COLO668 (cell line): ENCODE results near the gene HTATIP2.
"Not testable (repeated sequence)": the region's sequence is repeated elsewhere in the genome, so short reads cannot be mapped to it uniquely, and the experiment has no call there.

Experiments used
- DNase-seq: peaks from one replicate; lab custom pipeline; 2025; ENCODE audit not compliant: unreplicated experiment; lab: John Stamatoyannopoulos, UW

HTATIP2 gene

DNA sequence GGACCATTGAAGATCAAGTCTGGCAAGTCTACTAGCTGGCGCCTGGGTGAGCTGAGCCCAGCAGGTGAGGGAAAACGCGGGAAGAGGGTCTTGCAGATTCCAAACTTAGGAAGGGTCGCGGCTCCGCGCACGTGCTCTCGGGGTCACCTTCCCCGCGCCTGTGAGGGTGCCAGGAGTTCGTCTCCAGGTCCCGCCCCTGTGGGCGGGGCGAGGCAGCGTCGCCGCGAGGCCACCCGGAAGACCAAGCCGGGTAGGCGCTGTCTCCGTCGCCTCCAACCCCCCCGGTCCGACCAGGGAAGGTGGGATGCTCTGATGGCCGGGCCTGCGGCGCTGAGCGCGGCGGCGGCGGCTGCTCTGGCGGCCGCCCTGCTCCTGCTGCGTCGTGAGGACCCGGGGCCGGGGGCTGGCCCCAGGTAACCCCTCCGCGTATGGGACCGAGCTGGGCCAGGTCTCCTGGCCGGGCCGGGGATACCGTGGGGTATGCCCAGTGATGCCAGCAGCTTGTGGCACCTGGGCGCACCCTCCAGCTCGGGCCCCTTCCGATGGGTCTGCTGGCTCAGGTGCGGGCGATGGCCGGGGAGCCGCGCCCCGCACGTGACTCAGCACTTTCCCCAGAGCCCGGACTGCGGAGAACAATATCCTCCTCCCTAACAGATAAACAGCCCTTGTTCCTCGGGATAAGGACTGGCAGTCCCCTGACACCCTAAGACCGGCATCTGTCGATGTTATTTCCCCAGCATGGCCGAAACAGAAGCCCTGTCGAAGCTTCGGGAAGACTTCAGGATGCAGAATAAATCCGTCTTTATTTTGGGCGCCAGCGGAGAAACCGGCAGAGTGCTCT, at the start of gene HTATIP2:
HTATIP2 (plus strand) TSS at position 215 of the 841 bp plus-strand sequence; CDS start at position 739, 524 bp downstream.
- peak; percentile 82 for DNase-seq

DNA sequence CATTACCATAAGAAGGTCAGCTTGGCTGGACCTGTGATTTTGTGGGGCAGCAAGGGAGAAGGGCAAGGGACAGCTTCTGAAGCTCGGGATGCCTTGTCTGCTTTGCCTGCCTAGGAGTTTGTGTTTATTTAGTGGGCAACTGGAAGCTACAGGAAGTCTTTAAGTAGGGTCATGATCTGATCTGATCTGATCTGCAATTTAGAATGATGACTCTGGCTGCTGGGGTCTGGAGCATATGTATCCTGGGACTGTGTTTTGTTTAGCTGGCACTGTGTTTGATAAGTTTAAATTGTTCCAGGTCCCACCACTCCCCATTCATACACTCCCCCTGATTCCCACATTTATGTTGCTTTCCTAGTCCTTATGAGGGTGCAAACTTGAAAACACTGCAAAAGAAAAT, 47.7 kb upstream of the HTATIP2 start:
- no peak for DNase-seq

DNA sequence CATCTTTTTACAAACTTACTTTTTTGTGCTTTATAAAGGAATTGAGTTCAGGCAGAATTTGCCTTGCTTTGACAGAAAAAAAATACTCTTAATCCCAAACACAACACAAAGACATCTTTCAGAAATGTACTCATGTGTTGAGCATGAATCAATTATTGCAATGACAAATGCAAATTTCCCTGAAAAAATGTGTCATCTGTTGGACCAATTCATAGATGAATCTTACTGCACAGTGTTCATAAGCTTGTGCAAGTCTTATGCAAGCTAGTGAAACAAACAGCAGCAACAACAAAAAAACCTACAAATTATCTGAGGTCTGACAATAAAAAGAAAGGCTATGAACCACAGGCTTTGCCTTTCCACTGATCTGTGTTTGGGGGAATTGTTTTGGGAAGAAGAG, 42.3 kb upstream of the HTATIP2 start:
- no peak for DNase-seq

DNA sequence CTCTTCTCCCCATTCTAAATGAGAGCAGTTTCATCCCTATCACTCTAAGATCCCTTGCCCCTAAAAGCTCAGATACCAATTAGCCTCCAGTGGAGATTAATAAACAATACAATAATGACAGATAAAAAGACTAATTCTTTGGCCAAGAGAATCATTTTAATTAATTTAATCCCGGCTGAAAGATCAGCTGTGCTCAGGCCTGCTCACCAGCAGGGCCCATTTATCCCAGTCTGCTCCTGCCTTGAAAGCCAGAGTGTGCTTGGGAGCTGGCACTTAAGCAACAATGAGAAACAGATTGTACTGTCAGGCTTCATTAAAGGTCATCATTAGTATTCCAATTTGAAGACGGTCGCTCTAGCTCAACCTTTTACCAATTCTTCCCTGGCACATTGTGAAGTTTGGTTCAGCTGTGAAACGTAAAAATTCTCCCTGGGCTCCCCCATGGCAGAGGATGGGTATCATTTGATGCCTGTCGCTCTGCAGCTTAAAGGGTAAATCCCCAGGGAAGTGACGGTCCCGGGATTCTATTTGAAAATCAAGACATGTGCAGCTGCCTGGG, 36.1 kb upstream of the HTATIP2 start:
- DNase-seq: no peak

DNA sequence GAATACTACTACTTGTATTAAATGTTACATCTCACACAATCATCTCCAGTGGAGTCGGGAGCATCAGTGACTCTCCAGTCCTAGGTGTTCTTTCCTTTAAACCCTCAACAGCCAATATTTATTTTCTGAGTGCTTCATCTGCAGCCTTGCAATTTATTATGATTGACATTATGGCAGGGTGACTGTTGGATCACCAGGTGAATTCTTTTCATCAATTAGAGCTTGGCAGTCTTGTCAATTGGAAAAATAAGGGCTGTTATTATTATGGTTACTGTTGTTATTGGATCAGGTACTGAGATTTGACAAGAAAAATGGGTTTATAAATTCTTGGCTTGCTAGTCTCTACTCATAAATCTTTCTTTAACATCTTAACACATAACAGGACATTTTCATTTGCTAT, 27.5 kb upstream of the HTATIP2 start:
- no peak for DNase-seq

DNA sequence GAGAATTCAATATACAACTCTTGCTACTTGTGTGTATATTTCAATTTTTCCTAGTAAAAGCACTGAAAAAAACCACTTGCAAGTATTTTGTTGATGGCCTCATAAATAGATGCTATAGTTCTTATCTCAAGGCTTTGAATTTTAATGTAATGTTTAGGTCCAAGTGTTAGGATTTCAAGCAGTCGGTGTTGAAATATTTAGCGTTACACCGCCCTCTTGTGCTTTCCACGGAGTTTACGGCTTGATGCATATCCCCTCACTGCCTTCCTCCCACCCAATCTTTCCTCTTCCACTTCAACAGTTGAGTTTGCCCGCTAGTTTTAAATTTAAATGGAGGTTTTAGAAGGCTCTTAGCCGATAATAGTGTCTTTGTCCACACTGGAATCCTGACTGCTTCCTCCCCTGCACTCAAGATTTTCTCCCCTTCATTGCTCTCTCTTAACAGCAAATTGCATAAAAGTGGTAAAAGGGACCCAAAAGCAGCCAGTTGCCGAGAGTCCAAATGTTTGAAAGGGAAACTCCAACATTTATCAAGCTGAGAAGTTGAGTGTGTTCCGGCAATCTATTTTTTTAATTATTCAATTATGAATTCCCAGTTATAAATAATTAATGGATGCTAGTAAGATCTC, 25.9 kb upstream of the HTATIP2 start:
- DNase-seq: peak; percentile 31

DNA sequence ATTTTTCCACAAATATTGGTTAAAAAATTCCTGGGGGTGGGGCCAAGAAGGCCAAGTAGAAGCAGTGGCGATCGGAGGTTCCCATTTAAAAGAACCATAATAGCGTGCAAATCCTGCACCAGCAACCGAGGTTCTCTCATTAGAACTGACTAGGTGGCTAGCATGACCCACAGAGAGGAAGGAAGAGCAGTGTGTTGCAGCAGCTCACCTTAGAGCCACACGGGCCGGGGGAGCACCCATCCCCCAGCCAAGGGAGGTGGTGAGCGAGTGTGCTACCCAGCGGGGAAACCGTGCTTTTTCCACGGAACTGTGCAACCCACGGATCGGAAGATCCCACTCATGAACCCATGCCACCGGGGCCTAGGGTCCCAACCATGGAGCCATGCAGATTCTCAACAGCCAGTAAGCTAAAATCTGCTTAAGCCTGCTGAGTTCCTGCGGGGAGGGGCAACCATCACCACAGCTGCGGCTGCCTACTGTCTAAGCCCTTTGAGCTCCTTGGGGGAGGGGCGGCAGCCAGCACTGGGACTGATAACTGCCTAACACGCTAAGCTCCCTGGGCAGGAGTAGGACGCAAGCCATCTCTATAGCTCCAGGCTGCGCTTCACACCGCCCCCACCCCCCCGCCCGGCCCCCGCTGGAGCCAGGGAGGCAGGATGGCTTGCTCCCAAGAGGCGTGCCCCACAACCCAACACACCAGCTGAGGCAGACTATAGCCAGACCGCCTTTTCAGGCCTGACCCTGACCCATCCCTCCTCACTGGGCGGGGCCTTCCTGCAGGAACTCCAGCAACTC, 21.0 kb upstream of the HTATIP2 start:
- no peak for DNase-seq

DNA sequence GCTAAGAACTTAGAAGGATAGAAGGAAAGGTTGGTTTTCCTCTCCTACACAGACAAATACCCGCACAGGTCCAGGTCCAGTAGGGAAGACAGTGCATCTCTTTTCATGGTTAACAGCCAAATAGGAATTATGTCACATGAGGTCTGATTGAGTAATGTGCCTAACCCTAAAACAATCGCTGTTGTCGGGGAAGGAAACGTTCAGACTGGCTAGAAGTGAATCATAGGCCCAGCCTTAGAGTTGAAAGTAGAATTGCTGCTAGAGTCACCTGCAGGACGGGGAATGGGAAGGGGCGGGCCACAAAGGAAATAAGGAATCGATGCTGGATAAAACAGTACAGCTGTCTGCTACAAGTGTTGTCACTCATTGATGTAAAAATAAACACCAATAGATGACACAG, 12.4 kb upstream of the HTATIP2 start:
- no peak for DNase-seq

DNA sequence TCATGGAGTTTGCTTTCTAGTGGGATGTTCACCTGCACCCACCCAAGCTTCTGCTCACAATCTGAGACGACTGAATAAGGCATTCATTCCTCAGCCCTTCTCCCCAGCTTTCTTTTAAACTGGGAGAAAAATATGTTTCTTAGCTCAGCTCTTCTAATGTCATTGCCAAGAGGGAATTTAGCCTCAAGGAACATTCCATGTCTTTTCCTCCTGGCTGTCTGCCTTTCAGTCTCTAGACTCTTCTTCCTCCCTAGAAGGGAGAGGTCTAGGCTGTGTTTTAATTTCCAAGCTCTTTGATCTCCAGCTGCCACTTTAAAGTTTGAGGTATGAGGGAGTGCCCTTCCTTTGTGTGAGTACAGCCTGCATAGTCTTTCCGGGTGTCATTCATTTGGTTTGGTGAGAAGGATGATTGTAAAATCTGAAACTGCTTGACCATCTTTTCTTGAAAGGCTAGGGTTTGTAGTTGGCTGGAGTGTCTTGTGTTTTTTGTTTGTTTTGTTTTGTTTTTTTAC, 11.7 kb upstream of the HTATIP2 start:
- no peak for DNase-seq

DNA sequence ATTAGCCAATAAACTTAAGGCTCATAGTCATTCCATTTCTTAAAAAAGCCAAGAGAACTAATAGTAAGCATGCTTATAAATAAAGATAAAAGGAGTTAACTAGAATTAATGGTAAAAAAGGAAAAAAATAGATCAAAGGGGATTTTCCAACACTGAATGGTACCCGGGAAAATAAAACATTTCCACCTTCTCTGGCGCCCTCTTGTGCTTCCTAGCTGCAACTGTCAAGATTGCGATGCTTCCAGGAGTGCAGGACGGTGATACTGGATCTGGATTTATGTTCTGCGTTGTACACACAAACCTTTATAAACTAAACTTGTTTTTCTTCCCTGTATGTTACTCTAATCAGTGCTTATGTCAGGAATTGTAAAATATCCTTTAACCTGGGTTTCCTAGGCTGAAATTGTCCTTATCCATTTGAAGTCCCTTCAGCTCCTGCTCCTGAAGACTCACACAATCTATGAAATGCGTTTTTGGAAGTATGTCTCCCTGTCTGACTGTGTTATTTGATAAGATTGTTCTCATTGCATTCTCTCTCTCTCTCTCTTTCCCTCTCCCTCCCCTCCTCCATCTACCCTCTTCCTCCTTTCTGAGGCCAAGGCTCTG, 9.6 kb upstream of the HTATIP2 start:
- peak; percentile 24 for DNase-seq

DNA sequence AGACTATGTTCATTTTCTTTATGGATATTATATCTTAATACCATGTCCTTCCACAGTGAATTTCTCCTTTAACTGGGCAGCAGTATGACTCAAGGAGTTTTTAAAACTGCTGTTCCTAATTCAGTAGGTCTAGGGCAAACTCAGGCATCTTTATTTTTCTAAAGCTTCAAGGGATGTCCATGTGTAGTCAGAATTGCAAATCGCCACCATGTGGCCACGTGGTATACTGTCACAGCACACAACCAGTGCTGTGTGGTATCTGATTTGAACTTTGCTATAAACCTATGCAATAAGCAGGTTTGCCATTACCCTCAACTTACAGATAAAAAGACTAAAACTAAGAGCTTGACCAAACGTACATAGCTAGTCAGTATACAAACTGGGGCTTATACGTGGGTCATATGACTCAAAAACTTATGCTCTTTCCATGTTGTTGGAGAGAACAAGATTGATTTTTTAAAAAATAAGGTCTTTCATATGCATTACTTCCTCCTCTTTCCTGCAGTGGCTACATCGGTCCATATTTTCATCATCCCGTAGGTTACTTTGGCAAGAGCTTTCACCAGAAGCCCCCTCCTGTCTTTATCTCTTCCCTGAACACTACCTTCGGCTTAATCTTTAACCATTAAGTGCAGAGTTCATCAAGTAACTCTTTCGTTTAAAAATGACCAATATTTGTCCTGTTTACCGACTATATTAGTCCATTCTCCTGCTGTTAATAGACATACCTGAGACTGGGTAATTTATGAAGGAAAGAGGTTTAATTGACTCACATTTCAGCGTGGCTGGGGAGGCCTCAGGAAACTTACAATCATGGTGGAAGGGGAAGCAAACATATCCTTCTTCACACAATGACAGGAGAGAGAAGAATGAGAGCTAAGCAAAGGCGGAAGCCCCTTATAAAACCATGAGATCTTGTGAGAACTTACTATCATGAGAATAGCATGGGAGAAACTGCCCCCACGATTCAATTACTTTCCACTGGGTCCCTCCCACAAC, 8.0 kb upstream of the HTATIP2 start:
- peak; percentile 37 for DNase-seq

DNA sequence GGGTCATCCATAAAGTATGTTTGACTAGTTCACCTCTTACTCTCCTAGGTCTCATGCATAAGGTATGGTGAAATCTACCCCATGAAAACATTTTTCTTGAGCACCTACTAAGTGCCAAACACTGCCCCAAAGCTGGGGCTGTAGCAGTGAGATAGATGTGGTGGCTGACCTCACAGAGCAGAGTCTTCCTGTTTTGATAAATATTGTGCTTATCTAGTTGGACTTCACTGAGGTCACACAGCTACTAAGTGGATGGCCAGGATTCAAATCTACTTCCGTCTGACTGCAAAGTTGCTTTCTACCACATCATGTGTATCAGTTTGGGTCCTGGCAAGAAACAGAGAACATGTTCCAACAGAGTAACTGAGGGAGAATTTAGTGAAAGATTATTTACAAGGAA, 6.4 kb upstream of the HTATIP2 start:
- no peak for DNase-seq

DNA sequence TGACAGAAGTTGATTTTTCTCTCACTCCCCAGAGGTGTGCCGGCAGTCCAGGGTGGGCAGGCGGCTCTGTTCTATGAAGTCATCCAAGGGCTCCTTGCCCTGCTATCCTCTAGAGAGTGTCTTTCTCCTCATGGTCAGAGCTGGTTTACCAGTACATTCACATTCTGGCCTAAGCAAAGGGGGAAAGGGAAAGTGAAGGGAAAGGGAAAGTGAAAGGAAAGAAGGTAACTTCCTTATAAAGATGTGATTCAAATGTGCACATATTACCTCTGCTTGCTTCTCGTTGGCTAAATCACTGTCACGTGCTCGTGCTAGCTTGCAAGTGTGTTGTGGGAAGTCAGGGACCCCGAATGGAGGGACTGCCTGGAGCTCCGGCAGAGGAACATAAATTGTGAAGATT, 2.9 kb upstream of the HTATIP2 start:
- no peak for DNase-seq

DNA sequence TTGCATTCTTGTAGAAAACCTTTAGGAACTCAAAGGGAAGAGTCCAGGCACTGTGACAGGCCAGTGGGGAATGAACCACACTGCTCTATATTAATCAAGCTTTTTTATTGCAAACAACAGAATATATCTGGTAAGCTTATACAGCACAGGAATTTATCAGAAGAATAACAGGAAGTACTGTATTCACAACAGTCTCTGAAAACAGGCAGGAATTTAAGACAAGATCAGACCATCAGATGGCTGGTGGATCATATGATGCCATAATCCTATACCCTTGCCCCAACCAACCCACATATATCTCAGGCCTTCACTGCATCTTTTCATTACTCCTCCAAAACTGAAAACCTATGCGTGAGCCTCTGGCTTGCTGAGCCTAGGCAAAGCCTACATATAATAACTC, 1.0 kb upstream of the HTATIP2 start:
- no peak for DNase-seq

DNA sequence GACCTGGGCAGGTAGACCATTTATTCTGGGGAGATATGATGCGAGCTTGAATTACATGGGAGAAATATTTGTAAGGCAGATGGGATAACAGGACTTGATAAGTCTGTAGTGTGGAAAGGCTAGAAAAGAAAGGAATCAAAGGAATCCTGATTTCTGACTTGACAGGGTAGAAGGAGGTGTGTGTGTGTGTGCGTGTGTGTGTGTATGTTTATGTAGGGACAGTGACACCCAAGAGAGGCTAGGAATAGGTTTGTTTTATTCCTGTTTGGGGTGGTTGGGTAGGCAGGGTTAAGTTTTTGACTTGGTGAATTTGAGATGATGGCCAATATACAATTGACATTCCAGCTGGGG, 390 bp upstream of the HTATIP2 start:
- DNase-seq: no peak

DNA sequence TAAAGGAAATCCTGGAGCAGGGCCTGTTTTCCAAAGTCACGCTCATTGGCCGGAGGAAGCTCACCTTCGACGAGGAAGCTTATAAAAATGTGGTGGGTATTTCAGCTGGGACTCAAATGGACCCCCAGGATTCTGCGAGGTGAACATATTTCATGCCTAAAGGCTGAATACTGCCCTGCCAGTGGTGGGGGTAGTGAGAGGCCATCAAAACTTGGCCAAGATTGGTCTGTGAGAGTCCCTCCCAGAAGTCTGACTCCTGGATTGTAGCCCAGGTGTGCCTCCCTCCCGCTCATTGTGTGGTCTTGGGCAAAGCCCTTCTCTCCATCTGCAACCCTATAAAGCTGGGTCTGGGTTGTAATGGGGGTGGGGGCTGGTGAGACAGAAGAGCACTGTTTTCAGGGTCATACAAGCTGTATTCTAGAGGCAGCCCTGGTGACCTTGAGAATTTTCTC, 853 bp downstream of the HTATIP2 start:
- DNase-seq: peak; percentile 38

DNA sequence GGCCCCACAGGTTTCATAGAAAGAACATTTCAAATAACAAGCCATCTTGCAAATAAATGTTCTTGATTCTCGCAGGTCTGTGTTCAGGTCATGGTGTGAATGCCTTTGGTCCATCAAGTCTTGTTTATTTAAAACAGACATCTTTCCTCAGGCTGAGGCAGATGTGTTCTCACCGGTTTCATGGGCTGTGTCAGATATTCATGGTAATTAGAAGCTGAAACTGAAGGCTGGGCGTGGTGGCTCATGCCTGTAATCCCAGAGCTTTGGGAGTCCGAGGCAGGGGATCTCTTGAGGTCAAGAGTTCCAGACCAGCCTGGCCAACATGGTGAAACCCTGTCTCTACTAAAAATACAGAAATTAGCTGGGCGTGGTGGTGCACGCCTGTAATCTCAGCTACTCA, 2.0 kb downstream of the HTATIP2 start:
- not testable (repeated sequence) for DNase-seq

DNA sequence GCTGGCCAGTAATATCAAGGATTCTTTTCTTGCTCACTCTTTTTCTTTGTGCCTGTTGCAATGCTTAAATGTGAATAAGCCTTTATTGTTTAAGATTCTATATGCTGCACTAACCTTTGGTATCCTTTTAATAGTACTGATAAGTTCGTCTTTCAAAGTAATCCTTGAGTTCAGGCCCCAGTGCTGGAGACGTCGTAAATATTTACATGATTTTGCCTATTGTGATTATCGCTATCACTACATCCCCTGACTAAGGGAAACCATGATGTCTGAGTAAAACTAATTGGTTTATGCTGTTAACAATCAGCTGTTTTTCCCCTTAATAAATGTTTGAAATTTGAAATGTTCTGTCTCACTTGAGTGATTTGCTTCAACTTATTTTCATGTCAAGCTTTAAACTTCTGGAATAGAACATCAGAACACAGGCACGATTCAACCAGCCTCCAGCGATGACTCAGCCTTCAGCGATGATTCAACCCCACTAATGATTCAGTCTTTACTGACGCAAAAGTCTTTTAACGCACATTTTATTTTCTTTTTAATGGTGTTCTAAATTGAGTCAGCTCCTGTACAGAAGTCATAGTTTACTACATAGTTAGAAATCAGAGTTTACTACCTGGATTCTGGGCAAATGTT, 3.9 kb downstream of the HTATIP2 start:
- DNase-seq: peak; percentile 16

DNA sequence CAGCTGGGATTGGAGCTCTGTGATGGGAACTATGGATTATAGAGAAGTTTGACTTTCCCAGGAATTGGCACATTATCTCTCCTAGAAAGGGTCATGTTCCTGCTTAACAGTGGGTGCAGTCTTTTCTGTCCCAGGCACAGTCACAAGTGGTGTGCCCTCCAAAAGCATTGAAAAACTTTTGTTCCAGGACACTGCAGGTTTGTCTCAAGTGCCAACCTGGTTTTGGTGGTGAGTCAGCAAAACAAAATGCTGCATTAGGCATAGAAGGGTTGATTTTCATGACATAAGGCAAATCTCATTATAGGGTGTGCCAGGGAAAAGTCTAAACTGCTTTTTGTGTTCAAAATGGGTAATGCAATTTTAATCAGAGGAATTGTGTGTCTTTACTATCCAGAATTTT, 4.9 kb downstream of the HTATIP2 start:
- no peak for DNase-seq
